Endometrium (tissue), 2 donors: ENCODE results near the gene XIST.
"Not testable (repeated sequence)": the region's sequence is repeated elsewhere in the genome, so short reads cannot be mapped to it uniquely, and the experiment has no call there.

ENCODE experiments used
- FAIRE-seq: peaks from 2 replicates; lab custom pipeline; 2012; peaks lifted over from hg19 to GRCh38; lab: Jason Lieb, UNC
- donor health status: control.
- donor health status: control.

XIST gene

DNA sequence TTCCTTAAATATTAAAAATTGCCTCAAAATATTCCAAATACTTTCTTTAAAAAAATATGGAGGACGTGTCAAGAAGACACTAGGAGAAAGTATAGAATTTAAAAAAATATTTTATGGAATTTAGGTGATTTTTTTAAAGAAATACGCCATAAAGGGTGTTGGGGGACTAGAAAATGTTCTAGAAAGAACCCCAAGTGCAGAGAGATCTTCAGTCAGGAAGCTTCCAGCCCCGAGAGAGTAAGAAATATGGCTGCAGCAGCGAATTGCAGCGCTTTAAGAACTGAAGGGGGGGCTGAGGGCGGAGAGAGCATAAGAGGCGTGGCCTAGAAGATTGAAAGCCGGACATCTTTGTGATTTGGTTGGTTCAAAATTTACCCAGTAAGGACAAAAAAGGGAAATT is at the start of gene XIST:
Gene XIST, minus strand, starts transcription at position 248 of the 400 bp plus-strand sequence.
- peak; percentile 90 for FAIRE-seq

DNA sequence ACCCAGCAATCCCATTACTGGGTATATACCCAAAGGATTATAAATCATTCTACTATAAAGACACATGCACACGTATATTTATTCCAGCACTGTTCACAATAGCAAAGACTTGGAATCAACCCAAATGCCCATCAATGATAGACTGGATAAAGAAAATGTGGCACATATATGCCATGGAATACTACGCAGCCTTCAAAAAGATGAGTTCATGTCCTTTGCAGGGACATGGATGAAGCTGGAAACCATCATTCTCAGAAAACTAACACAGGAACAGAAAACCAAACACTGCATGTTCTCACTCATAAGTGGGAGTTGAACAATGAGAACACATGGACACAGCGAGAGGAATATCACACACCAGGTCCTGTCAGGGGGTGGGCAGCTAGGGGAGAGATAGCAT is 45.8 kb upstream of the XIST start:
- not testable (repeated sequence) for FAIRE-seq

DNA sequence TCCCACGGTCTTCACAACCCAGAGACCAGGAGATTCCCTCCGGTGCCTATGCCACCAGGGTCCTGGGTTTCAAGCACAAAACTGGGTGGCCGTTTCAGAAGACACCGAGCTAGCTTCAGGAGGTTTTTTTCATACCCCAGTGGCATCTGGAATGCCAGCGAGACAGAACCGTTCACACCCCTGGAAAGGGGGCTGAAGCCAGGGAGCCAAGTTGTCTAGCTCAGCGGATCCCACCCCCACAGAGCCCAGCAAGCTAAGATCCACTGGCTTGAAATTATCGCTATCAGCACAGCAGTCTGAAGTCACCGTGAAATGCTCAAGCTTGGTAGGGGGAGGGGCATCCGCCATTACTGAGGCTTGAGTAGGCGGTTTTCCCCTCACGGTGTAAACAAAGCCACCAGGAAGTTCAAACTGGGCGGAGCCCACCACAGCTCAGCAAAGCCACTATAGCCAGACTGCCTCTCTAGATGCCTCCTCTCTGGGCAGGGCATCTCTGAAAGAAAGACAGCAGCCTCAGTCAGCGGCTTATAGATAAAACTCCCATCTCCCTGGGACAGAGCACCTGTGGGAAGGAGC is 40.1 kb upstream of the XIST start:
- FAIRE-seq = not testable (repeated sequence)

DNA sequence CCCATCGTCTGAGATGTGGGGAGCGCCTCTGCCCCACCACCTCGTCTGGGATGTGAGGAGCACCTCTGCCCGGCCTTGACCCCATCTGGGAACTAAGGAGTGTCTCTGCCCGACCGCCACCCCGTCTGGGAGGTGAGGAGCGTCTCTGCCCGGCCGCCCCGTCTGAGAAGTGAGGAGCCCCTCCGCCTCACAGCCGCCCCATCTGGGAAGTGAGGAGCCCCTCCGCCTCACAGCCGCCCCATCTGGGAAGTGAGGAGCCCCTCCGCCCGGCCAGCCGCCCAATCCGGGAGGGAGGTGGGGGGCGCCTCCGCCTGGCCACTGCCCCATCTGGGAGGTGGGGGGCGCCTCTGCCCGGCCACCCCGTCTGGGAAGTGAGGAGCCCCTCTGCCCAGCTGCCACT is 29.7 kb upstream of the XIST start:
- not testable (repeated sequence) for FAIRE-seq

DNA sequence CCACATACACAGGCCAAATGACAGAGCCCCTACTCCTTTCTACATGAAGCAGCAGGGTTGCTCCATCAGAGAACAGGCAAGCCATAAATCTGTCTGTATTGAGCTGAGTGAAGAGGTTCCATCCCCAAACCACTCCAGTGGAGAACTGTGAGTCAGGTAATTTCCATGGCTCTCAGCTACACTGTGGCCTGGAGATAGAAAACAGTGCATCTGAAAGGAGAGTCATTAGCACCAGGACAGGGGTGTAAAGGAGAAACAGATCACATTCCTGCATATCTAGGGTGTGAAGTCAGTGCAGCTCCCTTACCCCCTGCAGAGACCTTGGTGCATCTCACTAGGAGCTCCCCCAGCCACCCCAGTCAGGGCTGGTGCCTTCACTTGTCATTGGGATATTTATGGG is 25.2 kb upstream of the XIST start:
- no peak for FAIRE-seq

DNA sequence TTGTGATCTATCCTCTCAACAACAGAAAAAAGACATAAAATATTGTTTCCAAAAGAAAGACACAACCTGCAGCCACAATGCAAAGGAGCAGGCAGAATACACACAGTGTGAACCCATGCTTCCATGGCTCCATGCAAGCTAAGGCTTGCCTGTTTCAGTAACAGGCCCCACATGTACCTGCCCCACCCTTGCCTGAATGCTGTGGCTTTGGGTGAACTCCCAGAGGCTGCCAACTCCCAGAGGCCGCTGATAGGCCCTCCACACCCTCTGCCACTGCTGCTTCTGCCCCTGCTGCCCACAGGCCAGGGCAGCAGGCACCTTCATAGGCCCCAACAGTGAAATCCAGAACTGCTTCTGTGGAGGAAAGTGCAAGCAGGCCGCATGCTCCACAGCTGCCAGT is 24.4 kb upstream of the XIST start:
- FAIRE-seq = no peak

DNA sequence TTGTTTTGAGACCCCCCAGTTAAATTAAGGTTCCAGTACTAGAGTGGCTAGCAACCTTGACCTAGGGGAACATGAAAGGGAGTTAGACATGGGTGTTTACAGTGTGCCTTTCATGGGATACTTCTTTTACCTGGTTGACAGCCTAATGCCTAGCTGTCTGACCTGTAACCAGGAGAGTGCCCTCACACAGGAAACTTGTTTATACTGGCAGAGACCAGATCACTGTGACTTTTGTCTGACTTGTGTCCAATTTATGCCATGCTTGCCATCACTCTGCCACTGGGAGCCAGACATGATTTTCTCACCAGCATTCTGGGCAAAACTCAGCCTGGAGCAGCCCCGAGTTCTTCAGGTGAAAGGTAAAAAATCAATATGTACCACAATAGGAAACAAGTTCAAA is 16.4 kb upstream of the XIST start:
- no peak for FAIRE-seq

DNA sequence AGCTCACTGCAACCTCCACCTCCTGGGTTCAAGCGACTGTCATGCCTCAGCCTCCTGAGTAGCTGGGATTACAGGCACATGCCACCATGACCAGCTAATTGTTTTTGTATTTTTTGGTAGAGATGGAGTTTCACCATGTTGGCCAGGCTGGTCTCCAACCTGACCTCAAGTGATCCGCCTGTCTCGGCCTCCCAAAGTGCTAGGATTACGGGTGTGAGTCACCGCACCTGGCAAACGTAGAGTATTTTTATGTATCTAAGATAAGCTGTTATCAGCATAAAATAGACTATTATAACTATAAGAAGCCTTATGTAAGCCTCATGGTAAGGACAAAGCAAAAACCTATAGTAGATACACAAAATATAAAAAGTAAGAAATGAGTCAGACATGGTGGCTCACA is 14.6 kb upstream of the XIST start:
- no peak for FAIRE-seq

DNA sequence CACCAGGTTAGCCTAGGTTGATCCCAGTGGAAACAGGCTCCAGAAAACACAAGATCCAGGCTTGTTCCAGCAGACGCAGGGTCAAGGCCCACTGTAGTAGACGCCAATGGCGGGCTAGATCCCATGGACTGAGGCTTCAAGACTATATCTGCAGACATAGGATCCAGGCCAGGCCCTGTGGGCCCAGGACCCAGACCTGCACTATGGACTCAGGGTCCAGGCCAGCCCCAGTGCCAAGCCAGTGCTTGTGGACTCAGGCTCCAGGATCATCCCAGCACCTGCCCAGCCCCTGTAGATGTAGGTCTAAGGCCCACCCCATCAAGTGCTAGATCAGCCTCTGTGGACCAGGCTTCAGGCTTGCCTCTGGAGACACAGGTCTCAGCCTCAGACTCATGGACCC is 11.3 kb upstream of the XIST start:
- FAIRE-seq = no peak

DNA sequence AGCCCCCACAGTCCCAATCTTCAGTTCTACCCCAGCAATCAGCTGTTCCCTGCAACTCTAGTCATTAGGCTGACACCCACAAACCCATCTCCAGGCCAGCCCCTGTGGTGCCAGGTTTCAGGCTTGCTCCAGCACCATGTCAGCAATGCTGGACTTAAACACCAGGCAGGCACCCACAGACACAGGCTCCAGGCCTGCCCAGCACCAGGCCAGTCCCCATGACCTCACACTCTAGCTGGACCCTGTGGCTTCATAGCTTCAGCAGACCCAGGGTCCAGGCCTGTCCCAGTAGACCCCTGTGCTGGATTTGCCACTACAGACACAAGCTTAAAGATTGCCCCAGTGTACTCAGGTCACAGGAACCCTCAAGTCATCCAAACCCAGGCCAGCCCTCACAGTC is 10.8 kb upstream of the XIST start:
- FAIRE-seq = no peak

DNA sequence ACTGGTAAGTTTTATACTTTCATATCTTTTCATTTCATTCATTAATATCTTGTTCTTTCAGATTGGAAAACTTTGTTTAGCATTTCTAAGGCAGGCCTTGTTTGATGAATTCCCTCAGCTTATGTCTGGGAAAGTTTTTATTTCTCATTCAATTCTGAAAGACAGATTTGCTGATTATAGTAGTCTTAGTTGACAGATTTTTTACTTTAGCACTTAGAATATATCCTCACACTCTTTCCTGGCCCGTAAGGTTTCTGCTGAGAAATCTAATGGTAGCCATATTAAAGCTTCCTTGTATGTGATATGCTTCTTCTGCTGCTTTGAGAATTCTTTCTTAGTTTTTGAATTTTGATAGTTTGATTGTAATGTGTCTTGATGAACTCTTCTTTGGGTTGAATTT is 7.1 kb upstream of the XIST start:
- FAIRE-seq = no peak

DNA sequence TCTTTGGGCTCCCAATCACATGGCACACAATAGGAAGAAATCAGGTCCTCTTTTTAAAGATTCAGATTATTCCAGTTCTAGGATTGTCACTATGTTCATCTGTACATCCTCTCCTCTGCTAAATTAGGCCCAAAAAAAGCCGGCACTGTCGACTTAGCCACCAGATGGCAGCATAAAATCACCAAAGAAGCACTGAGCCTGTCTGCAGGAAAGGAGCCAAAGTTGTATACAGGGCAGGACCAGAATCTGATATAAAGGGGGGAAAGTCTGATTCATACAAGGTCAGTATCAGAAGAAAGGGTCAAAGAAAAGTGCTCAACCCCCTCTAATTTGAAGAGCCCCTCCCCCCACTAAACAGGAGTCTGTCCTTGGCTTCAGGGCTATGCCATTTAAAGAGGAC is 3.0 kb upstream of the XIST start:
- peak; percentile 89 for FAIRE-seq

DNA sequence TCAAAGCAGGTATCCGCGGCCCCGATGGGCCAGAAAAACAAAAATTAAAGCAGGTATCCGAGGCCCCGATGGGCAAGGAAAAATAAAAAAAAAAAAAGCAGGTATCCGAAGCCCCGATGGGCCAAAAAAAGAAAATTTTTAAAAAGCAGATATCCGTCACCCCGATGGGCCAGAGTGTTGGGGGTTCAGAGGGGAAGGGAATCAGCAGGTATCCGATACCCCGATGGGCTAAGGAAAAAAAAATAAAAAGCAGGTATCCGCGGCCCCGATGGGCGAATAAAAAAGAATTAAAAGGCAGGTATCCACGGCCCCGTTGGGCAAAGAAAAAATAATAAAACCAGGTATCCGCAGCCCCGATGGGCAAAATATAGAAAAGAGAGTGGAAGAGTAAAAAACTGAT is 492 bp downstream of the XIST start:
- FAIRE-seq = no peak

DNA sequence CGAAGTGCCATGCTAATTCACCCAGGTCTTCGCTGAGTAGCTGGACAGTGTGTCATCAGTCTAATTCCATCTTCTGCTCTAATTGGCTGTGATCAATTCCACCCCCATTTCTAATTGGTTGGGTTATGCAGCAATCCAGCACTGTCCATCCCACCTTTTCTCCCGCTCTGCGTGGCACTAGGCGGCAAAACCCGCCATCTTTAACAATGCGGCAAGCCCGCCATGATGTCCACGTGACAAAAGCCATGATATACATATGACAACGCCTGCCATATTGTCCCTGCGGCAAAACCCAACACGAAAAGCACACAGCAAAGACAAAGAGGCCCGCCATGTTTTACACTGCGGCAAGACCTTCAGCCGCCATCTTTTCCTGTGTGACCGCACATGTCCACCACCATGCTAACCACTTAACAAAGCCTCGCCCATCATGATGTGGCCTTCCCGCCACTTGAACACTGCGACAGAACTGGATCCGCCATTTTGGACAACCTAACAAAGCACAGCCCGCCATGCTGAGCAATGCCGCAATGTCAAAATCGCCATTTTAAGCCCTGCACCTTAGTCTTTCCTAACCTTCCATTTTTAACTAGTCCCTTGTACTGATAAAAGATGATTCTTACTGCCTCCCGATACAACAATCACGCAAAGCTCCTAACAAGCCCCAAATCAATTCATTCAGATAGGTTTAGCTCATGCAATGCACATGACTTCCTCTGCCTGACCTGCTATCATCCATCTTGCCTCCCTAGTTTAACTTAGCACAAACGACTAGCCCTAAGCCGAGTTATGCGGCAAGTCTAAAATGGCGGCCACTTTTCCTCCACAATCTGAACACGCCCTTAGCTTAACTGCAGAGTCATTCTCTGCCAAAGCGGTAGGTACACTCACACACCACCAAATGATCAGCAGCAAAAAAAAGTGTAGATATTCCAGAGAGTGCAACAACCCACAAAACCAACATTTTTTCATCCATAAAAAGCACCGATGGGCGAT is 1.2 kb downstream of the XIST start:
- FAIRE-seq = peak; percentile 93

DNA sequence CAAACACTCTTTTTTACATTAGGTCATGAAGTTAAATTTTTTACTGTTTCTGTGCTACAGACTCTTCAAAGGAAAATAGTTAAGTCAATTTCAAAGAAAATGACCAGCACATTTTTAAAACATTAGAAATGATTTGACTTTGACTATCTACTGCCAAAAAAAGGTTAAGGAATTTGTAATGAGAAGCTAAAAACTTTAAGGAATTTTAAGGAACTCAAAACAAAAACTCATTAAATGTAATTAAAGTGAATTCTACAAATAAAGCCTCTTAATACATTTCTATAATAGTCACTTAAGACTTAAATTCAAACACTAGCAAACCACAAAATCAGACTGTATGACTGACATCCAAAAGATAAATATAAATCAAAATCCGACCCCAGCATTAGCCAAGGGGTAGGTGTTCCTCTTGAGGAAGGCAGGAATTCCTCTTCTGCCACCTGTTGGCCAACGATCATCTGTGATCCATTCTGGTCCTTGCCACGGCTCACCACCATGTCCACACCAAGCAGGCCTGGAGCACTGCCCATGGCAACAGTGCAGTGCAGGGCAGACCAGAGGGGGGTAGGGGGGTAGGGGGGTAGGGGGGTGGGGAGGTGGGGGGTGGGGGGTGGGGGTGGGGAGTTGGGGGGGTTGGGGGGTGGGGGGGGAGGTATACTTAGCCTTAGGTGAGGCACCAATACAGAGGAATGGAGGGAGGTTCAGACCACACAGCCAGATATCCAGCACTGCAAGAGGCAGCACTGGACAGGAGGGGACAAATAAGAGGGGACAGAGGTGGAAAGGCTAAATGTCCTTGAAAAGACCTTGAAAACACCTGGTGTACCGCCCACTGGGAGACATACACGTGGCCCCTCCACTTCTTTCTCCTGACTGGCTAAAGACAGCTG is 2.1 kb downstream of the XIST start:
- FAIRE-seq = peak; percentile 87

DNA sequence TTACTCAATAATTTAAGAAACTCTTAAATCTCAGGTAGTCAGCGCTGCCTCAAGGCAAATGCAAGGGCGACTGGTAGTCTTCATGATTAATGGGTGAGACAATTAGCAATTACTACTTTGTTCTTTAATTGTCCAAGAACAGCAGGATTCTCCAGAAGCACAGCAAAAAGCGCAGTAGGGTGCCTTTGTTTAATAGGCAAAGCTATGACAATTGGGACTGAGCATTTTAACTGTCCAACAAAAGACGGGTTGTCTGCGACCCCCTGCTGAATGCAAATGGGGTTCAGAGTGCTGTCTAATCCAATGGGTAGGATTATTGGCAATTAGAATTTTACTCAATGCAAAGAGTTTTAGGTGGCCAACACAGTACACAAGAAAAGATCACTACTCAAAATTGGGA is 3.4 kb downstream of the XIST start:
- no peak for FAIRE-seq

DNA sequence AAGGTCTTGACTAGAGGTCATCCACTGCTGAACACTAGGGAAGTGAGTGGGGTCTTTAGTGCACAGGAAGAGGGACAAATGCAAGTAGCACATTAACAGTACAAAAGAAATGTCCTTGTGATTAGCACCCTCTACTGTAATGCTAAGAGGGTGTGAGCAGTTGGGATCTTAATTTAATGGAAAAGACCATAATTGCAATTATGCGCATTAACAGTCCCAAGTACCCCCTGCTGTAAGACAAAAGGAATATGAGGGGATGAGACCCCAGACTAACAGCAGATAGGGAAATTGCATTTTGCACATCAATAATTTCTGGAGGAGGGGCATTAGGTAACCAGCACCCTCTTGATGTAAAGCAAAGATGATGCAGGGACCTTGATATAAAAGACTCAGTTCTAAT is 4.5 kb downstream of the XIST start:
- no peak for FAIRE-seq

DNA sequence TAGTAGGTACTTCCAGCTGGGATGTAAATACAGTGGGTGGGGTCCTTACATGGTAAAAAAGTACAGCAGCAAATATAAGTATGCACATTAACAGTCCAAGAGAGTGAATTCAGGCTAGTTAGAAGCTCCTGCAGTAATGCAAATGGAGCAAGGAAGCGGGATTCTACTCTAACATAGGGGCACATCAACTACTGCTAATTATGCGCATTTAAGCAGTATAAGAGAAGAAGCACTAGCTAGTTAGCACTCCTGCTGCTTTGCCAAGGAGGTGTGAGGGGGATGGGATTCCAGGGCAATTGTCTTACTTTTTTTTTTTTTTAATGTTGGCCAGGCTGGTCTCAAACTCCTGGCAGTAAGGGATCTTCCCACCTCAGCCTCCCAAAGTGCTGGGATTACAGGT is 5.4 kb downstream of the XIST start:
- no peak for FAIRE-seq

DNA sequence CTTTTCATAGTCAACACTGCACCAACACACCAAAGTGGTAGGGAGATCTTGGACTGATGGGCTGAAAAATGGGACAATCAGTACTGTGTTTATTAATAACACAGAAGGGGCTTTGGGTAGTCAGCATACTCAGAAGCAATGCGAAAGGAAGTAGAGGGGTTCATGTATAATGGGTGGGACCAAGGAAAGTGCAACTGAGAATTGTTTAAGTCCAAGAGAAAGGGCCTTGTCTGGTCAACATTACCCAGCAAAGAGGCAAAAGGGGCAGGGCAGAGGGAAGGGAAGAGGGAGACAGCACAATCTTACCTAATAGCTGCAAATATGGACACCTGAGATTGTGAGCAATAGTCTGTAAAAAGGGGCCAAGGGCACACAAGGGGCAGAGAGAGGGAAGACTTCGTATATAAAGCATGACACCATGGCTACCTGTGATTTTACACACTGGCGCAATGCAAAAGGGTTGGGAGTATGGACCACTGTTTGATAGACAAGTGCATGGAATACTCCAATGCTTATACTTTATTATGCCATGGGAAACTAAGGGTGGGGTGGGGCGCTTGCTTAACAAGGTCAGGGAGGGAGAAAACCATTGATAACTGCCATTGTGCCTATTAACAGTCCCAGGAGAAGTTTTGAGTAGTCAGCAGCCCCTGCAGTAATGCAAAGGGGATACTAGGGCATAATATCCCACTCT is 9.8 kb downstream of the XIST start:
- FAIRE-seq = no peak

DNA sequence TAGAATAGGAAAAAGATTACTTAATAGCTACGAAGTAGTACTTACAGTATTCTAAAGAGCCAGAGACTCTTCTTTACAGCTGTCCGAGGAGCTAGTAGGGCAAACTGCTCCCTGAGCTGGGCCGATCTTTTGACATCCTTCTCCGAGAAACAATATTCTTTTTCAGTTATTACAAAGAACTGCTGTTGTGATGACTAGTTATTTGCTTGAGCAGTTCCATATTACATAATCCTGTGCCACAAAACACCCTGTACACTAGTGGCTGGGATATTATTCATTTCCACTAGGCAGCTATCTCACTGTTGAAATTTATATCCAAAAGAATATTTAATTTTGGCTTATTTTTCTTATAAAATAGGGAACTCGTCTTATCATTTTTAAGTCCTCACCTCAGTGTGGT is 11.2 kb downstream of the XIST start:
- no peak for FAIRE-seq

DNA sequence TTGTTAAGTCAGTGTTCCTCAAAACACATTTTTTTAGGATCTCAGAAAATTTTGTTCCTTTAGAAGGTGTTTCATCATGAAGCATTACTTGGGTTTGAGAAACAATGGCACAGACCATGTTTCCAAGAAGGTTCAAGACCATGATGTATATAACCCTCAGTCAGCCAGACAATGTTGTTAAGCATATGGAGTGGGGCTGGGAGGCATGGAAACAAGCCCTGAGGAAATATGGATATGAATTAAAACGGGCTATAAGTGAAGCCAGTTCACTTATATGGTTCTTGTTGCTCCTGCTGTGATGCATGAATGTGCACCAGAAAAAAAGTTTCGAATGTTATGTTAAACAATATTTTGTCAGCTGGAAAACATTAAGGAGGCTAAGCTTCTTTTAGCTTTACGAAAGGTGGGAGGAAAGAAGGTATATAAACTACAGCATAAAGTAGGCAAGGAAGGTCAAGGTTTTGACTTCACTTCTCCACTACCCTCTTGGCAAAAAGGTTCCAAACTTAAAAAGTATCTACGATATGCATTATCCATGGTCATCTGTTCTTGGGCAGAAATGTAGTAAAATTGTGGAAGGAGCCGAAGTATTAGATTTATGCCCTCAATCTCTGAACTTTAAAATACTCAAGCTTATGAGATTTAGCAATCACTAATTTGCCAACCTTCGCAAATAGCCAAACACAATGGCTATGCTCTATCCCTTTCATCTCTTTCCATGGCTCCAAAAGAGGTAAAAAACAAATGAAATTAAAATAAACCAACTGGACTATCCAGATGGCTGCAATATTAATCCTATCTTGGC is 12.2 kb downstream of the XIST start:
- FAIRE-seq = no peak
